Measurements from ENCODE around the gene ILDR2.

GRCh38 chr1:167016100-167016750 lies 40.9 kb upstream of the ILDR2 start:
- TF ChIP-seq ASH1L (IDR thresholded peaks at IDR 0.05; ENCODE audit: borderline replicate concordance, low read depth, partially characterized antibody) (no peak), ZFP91 (CRISPR knock-in tag; IDR thresholded peaks at IDR 0.05) (no peak), ZNF407 (IDR thresholded peaks at IDR 0.05; ENCODE audit: low read depth) (no peak), KAT2B (IDR thresholded peaks at IDR 0.05; ENCODE audit: low read depth, low read length) (no peak), ZNF274 (IDR thresholded peaks at IDR 0.05; ENCODE audit: borderline replicate concordance, low read depth, low read length) (no peak)

All from K562 (cell line).